GM19035 (cell line): ENCODE data around the gene CREBBP.

Experiments
- ATAC-seq: cut with Tn5 transposase; IDR thresholded peaks from one replicate; pipeline ENCODE4 v1.9.1; 2021; ENCODE audit not compliant: unreplicated experiment

CREBBP gene

GRCh38 chr16:3774156-3774767 lies 106.3 kb downstream of the CREBBP start:
- ATAC-seq: no peak

- no peak for ATAC-seq
Measured at GRCh38 chr16:3773663-3774062, 106.8 kb downstream of the CREBBP start.

GRCh38 chr16:3771513-3771912 lies 109.0 kb downstream of the CREBBP start:
- no peak for ATAC-seq

GRCh38 chr16:3770530-3770929 lies 110.0 kb downstream of the CREBBP start:
- no peak for ATAC-seq

GRCh38 chr16:3769942-3770341 lies 110.6 kb downstream of the CREBBP start:
- ATAC-seq: no peak

- no peak for ATAC-seq
Measured at GRCh38 chr16:3769013-3769412, 111.5 kb downstream of the CREBBP start.

GRCh38 chr16:3767333-3767986 lies 113.1 kb downstream of the CREBBP start:
- ATAC-seq: no peak

GRCh38 chr16:3766177-3766576 lies 114.3 kb downstream of the CREBBP start:
- no peak for ATAC-seq

GRCh38 chr16:3764409-3764808 lies 116.1 kb downstream of the CREBBP start:
- no peak for ATAC-seq

- no peak for ATAC-seq
Measured at GRCh38 chr16:3762107-3762750, 118.3 kb downstream of the CREBBP start.

- ATAC-seq: no peak
Measured at GRCh38 chr16:3761375-3762106, 119.0 kb downstream of the CREBBP start.

- ATAC-seq: no peak
Measured at GRCh38 chr16:3760518-3760917, 120.0 kb downstream of the CREBBP start.

GRCh38 chr16:3759736-3760135 lies 120.8 kb downstream of the CREBBP start:
- ATAC-seq: no peak

- no peak for ATAC-seq
Measured at GRCh38 chr16:3756113-3756512, 124.4 kb downstream of the CREBBP start.

GRCh38 chr16:3755249-3755648 lies 125.3 kb downstream of the CREBBP start:
- ATAC-seq: no peak

- ATAC-seq: no peak
Measured at GRCh38 chr16:3754772-3755171, 125.7 kb downstream of the CREBBP start.

GRCh38 chr16:3754081-3754703 lies 126.3 kb downstream of the CREBBP start:
- ATAC-seq: no peak

GRCh38 chr16:3752984-3753383 lies 127.5 kb downstream of the CREBBP start:
- no peak for ATAC-seq

- ATAC-seq: no peak
Measured at GRCh38 chr16:3751878-3752277, 128.6 kb downstream of the CREBBP start.

- no peak for ATAC-seq
Measured at GRCh38 chr16:3748307-3748706, 132.2 kb downstream of the CREBBP start.

- ATAC-seq: no peak
Measured at GRCh38 chr16:3745751-3746355, 134.7 kb downstream of the CREBBP start.
